Gastroesophageal sphincter (tissue), 3 donors: ENCODE results near the gene SLC25A46.

ENCODE experiments used
- EP300 ChIP-seq: sonication (generic); formaldehyde crosslinking; IDR thresholded peaks from one replicate; pipeline ENCODE4 v1.6.1; 2017; ENCODE audit warnings: antibody characterized with exemption, mild to moderate bottlenecking
- POLR2A ChIP-seq, 2 donors: fragments of 450-650 bp; IDR thresholded peaks; one replicate each; pipeline ENCODE4 v1.6.1; 2017; ENCODE audit warnings: antibody characterized with exemption in 2 of 2, mild to moderate bottlenecking in 2 of 2, moderate library complexity in 1 of 2
- POLR2AphosphoS5 ChIP-seq: sonication (generic); formaldehyde crosslinking; IDR thresholded peaks from one replicate; pipeline ENCODE4 v1.6.1; 2017; ENCODE audit warnings: antibody characterized with exemption
- TF ChIP-seq, protein P1 (sequence below), 4 experiments: fragments of 200-600 bp in 2 of 4; fragments of 450-650 bp in 2 of 4; sonication (generic) in 1 of 4; IDR thresholded peaks; one replicate each; pipeline ENCODE4 v1.5.1; 2017 to 2019; ENCODE audit warnings: antibody characterized with exemption in 4 of 4, mild to moderate bottlenecking in 2 of 4, moderate library complexity in 2 of 4

DNA sequence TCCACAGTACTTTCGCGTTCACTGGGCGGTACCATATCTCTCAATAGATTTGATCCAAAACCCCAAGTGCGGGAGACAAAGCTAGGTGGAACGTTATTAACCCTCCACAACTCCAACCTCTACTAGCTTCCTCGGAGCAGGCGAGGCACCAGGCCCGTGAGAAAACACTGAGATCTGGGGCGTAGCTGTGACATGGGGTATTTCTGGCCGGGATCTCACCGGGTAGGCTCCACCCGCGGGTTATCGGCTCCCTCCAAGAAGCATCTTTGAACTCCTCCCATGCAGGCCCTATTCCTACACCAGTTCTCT lies 350 bp upstream of the SLC25A46 start:
- TF ChIP-seq, protein P1, sequence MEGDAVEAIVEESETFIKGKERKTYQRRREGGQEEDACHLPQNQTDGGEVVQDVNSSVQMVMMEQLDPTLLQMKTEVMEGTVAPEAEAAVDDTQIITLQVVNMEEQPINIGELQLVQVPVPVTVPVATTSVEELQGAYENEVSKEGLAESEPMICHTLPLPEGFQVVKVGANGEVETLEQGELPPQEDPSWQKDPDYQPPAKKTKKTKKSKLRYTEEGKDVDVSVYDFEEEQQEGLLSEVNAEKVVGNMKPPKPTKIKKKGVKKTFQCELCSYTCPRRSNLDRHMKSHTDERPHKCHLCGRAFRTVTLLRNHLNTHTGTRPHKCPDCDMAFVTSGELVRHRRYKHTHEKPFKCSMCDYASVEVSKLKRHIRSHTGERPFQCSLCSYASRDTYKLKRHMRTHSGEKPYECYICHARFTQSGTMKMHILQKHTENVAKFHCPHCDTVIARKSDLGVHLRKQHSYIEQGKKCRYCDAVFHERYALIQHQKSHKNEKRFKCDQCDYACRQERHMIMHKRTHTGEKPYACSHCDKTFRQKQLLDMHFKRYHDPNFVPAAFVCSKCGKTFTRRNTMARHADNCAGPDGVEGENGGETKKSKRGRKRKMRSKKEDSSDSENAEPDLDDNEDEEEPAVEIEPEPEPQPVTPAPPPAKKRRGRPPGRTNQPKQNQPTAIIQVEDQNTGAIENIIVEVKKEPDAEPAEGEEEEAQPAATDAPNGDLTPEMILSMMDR (IDR thresholded peaks at IDR 0.05), result no peak
- TF ChIP-seq POLR2A (IDR thresholded peaks at IDR 0.05) (no peak), EP300 (no peak), POLR2AphosphoS5 (no peak)
